H9 (cell line): ENCODE results near the gene GAS2L2. TPM values are rescaled to one million over a fixed set of nuclear protein-coding genes. Genes with fewer than 3 reads are reported as not detected.

Experiments used
- DNase-seq: peaks from one replicate; pipeline ENCODE4 v3.0.0-alpha.2; 2017
- H2AFZ ChIP-seq: one replicate; pipeline ENCODE4 v1.6.1; 2013; ENCODE audit warnings: mild to moderate bottlenecking, low read length, control low read depth, moderate library complexity
- H2AK5ac ChIP-seq: 2 replicates; pipeline ENCODE4 v1.6.1; 2013; ENCODE audit warnings: low read length, control low read depth, mixed read lengths; ENCODE audit not compliant: insufficient read length
- H2BK120ac ChIP-seq: one replicate; pipeline ENCODE4 v1.6.1; 2013; ENCODE audit warnings: low read depth, mild to moderate bottlenecking, low read length, control low read depth, inconsistent platforms; ENCODE audit not compliant: poor library complexity, severe bottlenecking
- H2BK12ac ChIP-seq: 2 replicates; pipeline ENCODE4 v1.6.1; 2013; ENCODE audit warnings: low read length, control low read depth, mixed read lengths, low read depth; ENCODE audit not compliant: insufficient read length
- H2BK15ac ChIP-seq: 2 replicates; pipeline ENCODE4 v1.6.1; 2013; ENCODE audit warnings: low read depth, low read length, control low read depth
- H2BK20ac ChIP-seq: one replicate; pipeline ENCODE4 v1.6.1; 2013; ENCODE audit warnings: low read depth, mild to moderate bottlenecking, low read length, control low read depth, inconsistent platforms; ENCODE audit not compliant: poor library complexity, severe bottlenecking
- H2BK5ac ChIP-seq: 2 replicates; pipeline ENCODE4 v1.6.1; 2013; ENCODE audit warnings: low read length, control low read depth, mixed read lengths; ENCODE audit not compliant: insufficient read length
- H3K14ac ChIP-seq: 2 replicates; pipeline ENCODE4 v1.6.1; 2013; ENCODE audit warnings: low read length, control low read depth; ENCODE audit not compliant: insufficient read depth
- H3K18ac ChIP-seq: 2 replicates; pipeline ENCODE4 v1.6.1; 2013; ENCODE audit warnings: low read depth, mild to moderate bottlenecking, mixed read lengths, low read length, control low read depth; ENCODE audit not compliant: insufficient read length
- H3K23ac ChIP-seq: 2 replicates; pipeline ENCODE4 v1.6.1; 2013; ENCODE audit warnings: low read length, control low read depth, mixed read lengths, low read depth; ENCODE audit not compliant: insufficient read length
- H3K23me2 ChIP-seq: 2 replicates; pipeline ENCODE4 v1.6.1; 2013; ENCODE audit warnings: low read depth, mild to moderate bottlenecking, mixed read lengths, low read length, control low read depth; ENCODE audit not compliant: insufficient read length, poor library complexity, severe bottlenecking
- H3K27ac ChIP-seq: 2 replicates; pipeline ENCODE4 v1.5.1; 2013; ENCODE audit warnings: low read length, control low read depth, mixed read lengths, low read depth; ENCODE audit not compliant: insufficient read length
- H3K27me3 ChIP-seq: 2 replicates; pipeline ENCODE4 v1.6.1; 2013; ENCODE audit warnings: low read length, control low read depth, inconsistent platforms; ENCODE audit not compliant: insufficient read depth
- H3K4ac ChIP-seq: 2 replicates; pipeline ENCODE4 v1.6.1; 2013; ENCODE audit warnings: low read depth, mild to moderate bottlenecking, control low read depth, inconsistent platforms, low read length, moderate library complexity
- H3K4me1 ChIP-seq: 2 replicates; pipeline ENCODE4 v1.6.1; 2013; ENCODE audit warnings: low read length, control low read depth, inconsistent platforms; ENCODE audit not compliant: insufficient read depth
- H3K4me2 ChIP-seq: 2 replicates; pipeline ENCODE4 v1.6.1; 2013; ENCODE audit warnings: low read length, control low read depth, mixed read lengths; ENCODE audit not compliant: insufficient read length, insufficient read depth
- H3K56ac ChIP-seq: 2 replicates; pipeline ENCODE4 v1.6.1; 2013; ENCODE audit warnings: low read depth, mild to moderate bottlenecking, mixed read lengths, low read length, control low read depth; ENCODE audit not compliant: insufficient read length
- H3K79me1 ChIP-seq: 2 replicates; pipeline ENCODE4 v1.6.1; 2013; ENCODE audit warnings: low read depth, mild to moderate bottlenecking, moderate library complexity, low read length, control low read depth, inconsistent platforms; ENCODE audit not compliant: insufficient read depth, poor library complexity, severe bottlenecking
- H3K79me2 ChIP-seq: 2 replicates; pipeline ENCODE4 v1.6.1; 2013; ENCODE audit warnings: low read length, control low read depth, inconsistent platforms; ENCODE audit not compliant: insufficient read depth
- H3K9ac ChIP-seq: 2 replicates; pipeline ENCODE4 v1.6.1; 2013; ENCODE audit warnings: low read length, control low read depth, mixed read lengths; ENCODE audit not compliant: insufficient read length; ENCODE audit errors: extremely low read depth
- H3K9me3 ChIP-seq: one replicate; pipeline ENCODE4 v1.6.1; 2013; ENCODE audit warnings: low read depth, low read length, inconsistent platforms; ENCODE audit not compliant: control insufficient read depth
- H3T11ph ChIP-seq: one replicate; pipeline ENCODE4 v1.6.1; 2013; ENCODE audit warnings: mild to moderate bottlenecking, low read length, control low read depth, inconsistent platforms
- H4K20me1 ChIP-seq: one replicate; pipeline ENCODE4 v1.6.1; 2013; ENCODE audit not compliant: control insufficient read depth, insufficient read length, insufficient read depth
- H4K5ac ChIP-seq: 2 replicates; pipeline ENCODE4 v1.6.1; 2013; ENCODE audit warnings: low read depth, mild to moderate bottlenecking, mixed read lengths, low read length, control low read depth; ENCODE audit not compliant: insufficient read length
- H4K8ac ChIP-seq: replicated peaks from 2 replicates; pipeline ENCODE4 v1.6.1; 2013; ENCODE audit warnings: low read length, control low read depth, mixed read lengths, low read depth; ENCODE audit not compliant: insufficient read length
- H4K91ac ChIP-seq: 2 replicates; pipeline ENCODE4 v1.6.1; 2013; ENCODE audit warnings: low read depth, mild to moderate bottlenecking, moderate library complexity, mixed read lengths, low read length, control low read depth; ENCODE audit not compliant: insufficient read length
- H3K27ac Mint-ChIP-seq, 3 experiments: 2 replicates in 2 of 3; 3 replicates in 1 of 3; pipeline ENCODE4 v1.8.0; 2020 to 2021; ENCODE audit warnings: mixed read lengths in 3 of 3, mild to moderate bottlenecking in 1 of 3, moderate library complexity in 1 of 3
- H3K27me3 Mint-ChIP-seq: 2 replicates; pipeline ENCODE4 v1.8.0; 2021; ENCODE audit warnings: low read depth, mild to moderate bottlenecking, moderate library complexity, mixed read lengths
- H3K36me3 Mint-ChIP-seq, 3 experiments: 2 replicates in 2 of 3; 3 replicates in 1 of 3; pipeline ENCODE4 v1.8.0; 2020 to 2021; ENCODE audit warnings: low read depth in 3 of 3, mixed read lengths in 3 of 3; ENCODE audit not compliant: insufficient read depth in 1 of 3
- H3K4me1 Mint-ChIP-seq, 2 experiments: 2 replicates each; pipeline ENCODE4 v1.8.0; 2020; ENCODE audit warnings: mixed read lengths in 2 of 2
- H3K4me3 Mint-ChIP-seq, 2 experiments: 2 replicates in 1 of 2; 3 replicates in 1 of 2; pipeline ENCODE4 v1.8.0; 2020 to 2021; ENCODE audit warnings: mild to moderate bottlenecking in 2 of 2, mixed read lengths in 2 of 2, moderate library complexity in 1 of 2
- H3K9me3 Mint-ChIP-seq, 2 experiments: 2 replicates in 1 of 2; 3 replicates in 1 of 2; pipeline ENCODE4 v1.8.0; 2020; ENCODE audit warnings: mild to moderate bottlenecking in 2 of 2, mixed read lengths in 2 of 2, moderate library complexity in 1 of 2
- CTCF ChIP-seq: fragments of 200-600 bp; sonication (generic); conservative IDR thresholded peaks from 3 replicates; pipeline ENCODE4 v1.8.0; 2021; ENCODE audit warnings: antibody characterized with exemption, mild to moderate bottlenecking
- WGBS: extraction: QIAGEN DNeasy Blood & Tissue Kit; methylation state at CpG from one replicate; pipeline ENCODE4 v1.1.7; 2013; ENCODE audit warnings: missing lambda C conversion rate, low lambda C conversion rate, mixed read lengths; ENCODE audit not compliant: insufficient read length; ENCODE audit errors: extremely low coverage; 5-methylcytosine and 5-hydroxymethylcytosine counted together
- long read RNA-seq: library from polyadenylated mRNA; unstranded; transcript quantifications from one replicate; pipeline ENCODE4 v2.0.0, GENCODE V29; 2020
- total RNA-seq: library from RNA; stranded (reverse); gene quantifications from 2 replicates; pipeline ENCODE4 v1.2.1, GENCODE V29; 2021

The GAS2L2 gene
- total RNA-seq, result not detected in 2 replicates
- long read RNA-seq, result 0 reads

DNA sequence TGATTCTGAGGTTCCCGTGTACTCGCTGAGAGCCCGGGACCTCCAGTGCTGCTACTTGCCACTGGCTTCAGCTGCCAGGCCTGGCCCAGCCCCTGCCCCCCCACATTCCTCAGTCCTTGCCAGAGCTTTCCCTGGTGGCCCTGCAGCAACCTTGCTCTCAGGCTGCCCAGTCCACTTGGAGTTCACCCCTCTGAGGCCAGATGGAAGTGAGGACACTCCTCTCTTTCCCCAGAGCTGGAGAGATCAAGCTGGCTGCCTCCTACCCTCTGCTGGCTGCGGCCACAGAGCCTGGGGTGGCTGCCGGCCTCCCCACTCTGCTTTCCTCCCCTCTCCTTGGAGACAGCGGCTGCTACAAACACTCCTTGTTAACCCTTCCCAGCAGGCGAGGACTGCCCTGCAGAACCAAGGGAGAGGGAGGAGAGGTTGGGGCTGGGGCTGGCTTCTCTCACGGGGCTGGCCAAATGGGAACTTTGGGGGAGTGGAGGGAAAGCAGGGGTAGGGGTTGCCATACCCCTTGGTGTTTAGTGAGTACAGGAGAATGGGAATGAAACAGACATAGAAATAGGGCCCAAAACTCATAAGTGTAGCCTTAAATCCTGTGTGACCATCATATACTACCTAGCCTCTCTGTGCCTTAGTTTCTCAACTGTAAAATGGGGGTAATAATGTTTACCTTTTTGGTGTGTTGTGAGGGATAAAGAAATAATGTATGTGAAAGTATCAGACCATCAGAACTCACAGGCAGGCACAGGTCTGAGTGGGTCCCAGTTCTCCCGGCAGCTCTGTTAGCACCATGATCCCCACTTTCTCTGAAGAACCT lies at the start of gene GAS2L2:
Gene GAS2L2 (minus strand): TSS at position 295 of the 820 bp plus-strand sequence. CDS start 389 bp downstream, outside the sequence.
- Histone ChIP-seq H3K9ac (no peak within 1 kb of the TSS), H3K79me2 (no peaks in the 10 kb centered on the region), H3K4ac (no peak within 1 kb of the TSS), H2BK15ac (no peak within 1 kb of the TSS), H2AK5ac (no peak within 1 kb of the TSS), H2AFZ (no peak within 1 kb of the TSS), H3T11ph (no peak within 1 kb of the TSS), H3K23me2 (no peaks in the 10 kb centered on the region), H3K9me3 (no peaks in the 10 kb centered on the region), H3K18ac (peak within 1 kb of the TSS; percentile 57), H2BK5ac (no peak within 1 kb of the TSS), H3K14ac (0 out of 2 replicates have a peak within 1 kb of the TSS, but pooled peaks have one; percentile 19), H4K91ac (no peak within 1 kb of the TSS), H2BK20ac (no peak within 1 kb of the TSS), H3K79me1 (no peaks in the 10 kb centered on the region), H4K5ac (no peak within 1 kb of the TSS), H2BK12ac (no peak within 1 kb of the TSS), H3K4me2 (no peak within 1 kb of the TSS), H3K23ac (no peak within 1 kb of the TSS), H3K56ac (no peak within 1 kb of the TSS), H4K8ac (no peak within 1 kb of the TSS), H3K4me1 (no peaks in the 10 kb centered on the region), H3K27ac (no peak within 1 kb of the TSS), H3K27me3 (peaks cover 7% of the 10 kb centered on the region; the same call in 1 of the 2 replicates), H4K20me1 (no peaks in the 10 kb centered on the region), H2BK120ac (no peak within 1 kb of the TSS)
- no peak for TF ChIP-seq CTCF
- no peak within 1 kb of the TSS; a peak in 1 of 5 replicates for H3K4me3 Mint-ChIP-seq
- H3K9me3 Mint-ChIP-seq, result no peaks in the 10 kb centered on the region; a peak in 2 of 5 replicates
- H3K4me1 Mint-ChIP-seq, result peaks cover 20 to 30% of the 10 kb centered on the region in 2 experiments
- no CpG with 5 or more reads among the region's 9 CpGs for WGBS
- H3K36me3 Mint-ChIP-seq, result no peaks in the 10 kb centered on the region
- DNase-seq, result no peak
- H3K27ac Mint-ChIP-seq, result peak within 1 kb of the TSS in 2 of 3 experiments; percentile 39 to 67; a peak in 3 of 7 replicates
- H3K27me3 Mint-ChIP-seq, result peaks cover 31% of the 10 kb centered on the region
